Stimulated activated CD8-positive, alpha-beta memory T cell treated with anti-CD3 and anti-CD28 coated beads, Interleukin-15, amount 100 ng/mL, for 48 hours (primary cell): ENCODE data around the gene KRT74.

Source experiments
- DNase-seq, 2 donors: peaks; one replicate each; pipeline ENCODE4 v3.0.0-alpha.2; 2020; ENCODE audit warnings: low read depth in 2 of 2

The KRT74 gene

DNA sequence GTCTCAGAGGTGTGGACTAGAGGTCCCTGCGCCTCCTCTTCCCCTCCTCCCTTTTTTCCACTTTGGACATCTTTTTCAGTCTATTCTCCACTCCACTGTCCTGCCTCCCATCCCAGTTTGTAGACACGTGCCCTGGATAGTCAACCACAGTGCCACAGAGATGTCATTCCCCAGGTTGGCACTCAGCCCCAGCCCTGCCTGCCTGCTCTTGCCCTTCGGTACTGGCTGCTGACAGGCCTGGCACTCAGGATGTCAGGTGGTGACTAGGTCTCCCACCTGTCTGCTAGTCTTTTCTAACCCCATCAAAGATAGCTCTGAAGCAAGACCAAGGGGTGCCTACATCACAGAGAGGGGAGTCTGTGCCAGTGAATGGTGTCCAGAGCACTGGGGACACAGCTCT, 36.5 kb downstream of the KRT74 start:
- DNase-seq = no peak

DNA sequence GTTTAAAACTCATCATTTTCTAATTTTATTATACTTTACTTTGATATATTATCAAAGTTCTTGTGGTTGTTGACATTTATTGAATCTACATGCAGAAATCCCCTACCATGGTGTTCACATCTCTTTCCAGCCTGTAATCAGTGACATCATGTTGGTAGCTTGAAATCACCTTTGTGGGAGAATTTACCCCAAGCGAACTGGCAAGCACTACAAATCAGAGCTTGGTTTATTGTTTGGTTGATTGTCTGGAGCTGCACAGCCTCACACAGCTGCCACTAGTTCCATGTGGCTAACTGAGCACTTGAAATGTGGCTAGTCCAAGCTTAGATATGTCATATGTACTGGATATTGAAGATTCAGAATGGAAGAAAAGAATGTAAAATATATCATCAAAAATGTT, 38.1 kb downstream of the KRT74 start:
- no peak for DNase-seq

DNA sequence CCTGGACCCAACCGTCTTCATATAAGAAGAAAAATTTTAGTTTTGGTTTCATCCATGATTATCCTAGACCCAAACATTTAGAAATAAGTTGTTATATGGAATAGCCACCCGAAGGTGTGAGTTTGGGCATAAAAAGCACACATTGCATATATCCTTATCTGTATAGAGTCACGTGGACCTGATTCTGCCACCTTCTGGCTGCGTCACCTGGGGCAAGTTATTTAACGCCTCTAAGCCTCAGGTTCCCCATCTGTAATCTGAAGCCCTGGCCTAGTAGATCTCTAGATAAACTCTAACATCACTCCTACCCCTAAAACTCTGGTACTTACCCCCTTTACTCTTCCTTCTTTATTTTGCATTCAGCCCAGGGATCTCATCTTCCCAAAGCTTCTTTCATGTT, 39.2 kb downstream of the KRT74 start:
- DNase-seq = no peak

DNA sequence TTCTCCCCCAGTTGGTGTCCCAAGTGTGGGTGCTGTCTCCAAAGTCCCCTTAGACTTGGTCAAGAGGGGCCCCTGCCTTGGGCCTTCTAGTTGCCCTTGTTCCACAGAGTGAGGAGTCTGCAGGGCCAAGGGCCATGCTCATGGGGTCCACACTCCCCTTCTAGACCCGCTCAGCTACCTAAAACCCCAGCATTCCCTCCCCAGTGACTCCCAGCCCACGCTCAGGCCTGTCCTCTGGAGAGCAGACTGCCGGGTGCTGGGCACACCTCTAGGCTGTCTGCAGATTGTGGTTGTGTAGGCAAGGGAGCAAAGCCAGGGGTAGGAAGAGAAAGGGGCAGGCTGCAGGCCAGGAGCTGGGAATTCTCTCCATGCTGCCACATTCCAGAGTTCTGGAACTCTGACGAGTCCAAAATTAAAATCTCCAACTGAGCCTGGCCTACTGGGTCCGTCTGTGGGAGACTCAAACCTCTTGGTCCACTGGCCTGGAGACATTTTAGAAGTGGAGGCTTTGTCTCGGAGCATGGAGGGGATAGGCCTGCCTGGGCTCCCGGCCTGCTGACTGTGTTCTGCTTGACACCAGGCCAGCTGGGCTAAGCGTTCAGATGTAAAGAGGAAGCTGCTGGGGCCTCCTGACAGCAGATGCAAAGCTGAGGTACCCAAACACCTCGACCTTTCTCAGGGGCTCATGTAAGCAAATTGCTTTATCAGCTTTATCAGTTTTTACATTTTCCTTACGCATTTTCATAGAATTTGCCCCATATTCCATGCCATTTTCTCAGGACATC, 39.8 kb downstream of the KRT74 start:
- no peak for DNase-seq

DNA sequence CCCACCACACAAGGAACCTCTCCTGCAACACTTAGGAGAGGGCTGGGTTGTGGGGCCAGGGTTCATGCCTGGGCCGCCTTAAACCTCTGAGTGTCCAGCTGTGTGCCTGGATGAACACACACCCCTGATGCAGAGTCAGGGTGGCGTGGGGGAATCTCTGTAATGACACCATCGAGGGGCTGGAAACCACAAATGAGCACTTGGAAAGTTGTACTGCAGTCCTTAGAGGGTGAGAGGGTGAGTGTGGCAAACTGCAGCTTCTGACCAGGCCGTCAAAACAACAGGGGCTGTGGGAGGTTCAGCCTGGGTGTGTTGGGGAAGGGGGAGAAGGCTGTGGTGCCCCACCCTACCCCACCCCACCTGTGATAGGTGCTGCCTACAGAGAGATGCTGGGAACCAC, 41.0 kb downstream of the KRT74 start:
- DNase-seq = no peak

DNA sequence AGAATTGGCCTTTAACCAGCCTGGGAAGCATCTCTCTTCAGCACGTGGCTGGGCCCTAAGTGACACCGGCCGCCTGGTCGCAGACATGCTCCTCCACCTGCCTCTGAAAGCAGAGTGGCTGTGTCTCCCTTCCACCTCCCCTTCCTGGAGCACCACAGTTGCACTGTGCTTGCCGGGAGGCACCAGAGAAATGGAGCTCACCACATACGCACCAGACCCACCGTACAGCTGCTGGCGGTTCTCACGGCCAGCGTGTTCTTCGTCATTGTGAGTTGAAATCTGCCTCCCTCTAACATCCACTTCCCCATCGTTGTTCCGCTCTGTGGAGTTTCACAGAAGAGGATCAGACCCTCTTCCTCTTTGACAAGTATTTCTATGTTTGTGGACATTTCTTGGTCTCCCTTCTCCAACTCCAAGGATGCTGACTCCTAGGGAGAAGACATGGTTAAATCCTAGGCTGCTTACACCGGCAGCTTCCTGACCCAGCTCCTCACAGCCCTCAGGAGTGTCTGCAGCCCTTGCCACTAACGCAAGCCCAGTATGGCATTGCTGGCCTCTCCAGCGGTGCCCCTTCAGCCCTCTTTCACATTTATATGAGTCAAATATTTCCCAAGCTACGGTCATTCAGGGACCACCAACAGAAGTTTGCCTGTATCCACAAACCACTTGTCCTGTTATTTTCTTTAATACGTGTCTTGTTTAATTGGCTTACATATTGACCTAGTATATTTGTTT, 41.9 kb downstream of the KRT74 start:
- no peak for DNase-seq

DNA sequence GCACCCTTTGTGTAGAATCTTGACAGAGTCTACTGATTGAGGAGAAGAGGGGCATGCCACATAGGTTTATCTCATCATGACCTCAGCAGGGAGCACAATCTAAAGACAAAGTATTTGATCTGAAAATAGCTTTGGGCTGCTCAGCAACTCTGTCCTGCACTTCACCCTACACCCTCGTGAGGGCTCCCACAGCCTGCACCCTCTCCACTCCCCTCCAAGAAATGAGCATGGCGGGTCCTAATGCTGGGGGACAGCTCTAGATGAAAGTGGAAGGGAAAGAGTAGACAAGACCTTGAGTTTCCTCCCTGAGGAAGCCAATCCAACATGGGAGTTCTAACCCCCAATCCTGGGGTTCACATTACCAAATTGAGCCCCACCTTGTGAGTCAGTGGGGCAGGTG, 42.7 kb downstream of the KRT74 start:
- DNase-seq = no peak

DNA sequence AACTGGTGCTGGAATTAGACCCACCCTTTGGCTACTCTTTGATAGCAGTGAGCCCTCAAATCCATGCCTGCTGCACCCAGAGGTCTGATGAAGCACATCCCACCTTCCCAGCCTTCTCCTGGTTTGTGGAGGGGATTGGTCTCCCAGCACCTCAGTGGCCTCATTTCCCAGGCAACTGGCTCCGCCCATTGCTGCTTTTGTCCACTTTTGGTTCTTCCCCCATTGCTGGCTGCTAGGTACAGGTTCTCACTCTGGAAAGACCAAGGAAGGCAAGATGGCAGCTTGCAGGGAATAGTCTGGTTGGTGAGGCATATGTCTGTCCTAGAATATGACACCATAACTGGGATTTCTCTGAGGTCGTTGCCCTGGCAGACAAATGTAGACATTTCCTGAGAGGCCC, 43.3 kb downstream of the KRT74 start:
- DNase-seq = no peak

DNA sequence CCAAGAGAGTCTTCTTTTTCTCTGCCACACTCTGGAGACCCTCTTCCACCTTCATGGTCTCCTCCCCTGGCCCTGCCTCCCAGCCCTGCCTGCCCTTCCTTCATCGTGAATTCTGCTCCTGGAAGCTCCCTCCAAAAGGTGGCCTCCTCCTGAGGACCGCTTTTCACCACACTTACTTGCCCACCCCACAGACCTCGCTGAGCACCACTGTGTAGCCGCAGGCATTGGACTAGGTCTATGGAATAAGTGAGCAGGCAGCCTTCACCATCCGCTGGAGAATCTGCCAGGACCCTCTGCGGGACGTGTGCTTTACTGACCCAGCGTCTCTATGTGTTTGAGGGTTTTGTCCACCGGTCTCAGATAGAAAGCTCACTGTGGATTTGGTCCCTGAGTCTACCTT, 43.8 kb downstream of the KRT74 start:
- DNase-seq = no peak

DNA sequence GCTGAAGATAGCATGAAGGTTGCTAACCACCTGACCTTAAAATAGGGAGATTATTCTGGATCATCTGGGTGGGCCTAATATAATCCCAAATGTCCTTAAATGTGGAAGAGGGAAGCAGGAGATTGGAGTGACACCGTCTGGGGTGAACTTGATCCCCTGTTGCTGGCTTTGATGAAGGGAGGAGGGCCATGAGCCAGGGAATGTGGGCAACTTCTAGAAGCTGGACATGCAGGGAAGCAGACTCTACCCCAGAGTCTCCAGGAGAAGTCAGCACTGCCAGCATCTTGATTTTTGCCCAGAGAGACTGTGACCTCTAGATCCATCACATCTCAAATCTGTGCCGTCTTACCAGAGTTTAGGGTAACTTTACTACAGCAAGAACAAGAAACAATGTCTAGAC, 44.2 kb downstream of the KRT74 start:
- DNase-seq = no peak

DNA sequence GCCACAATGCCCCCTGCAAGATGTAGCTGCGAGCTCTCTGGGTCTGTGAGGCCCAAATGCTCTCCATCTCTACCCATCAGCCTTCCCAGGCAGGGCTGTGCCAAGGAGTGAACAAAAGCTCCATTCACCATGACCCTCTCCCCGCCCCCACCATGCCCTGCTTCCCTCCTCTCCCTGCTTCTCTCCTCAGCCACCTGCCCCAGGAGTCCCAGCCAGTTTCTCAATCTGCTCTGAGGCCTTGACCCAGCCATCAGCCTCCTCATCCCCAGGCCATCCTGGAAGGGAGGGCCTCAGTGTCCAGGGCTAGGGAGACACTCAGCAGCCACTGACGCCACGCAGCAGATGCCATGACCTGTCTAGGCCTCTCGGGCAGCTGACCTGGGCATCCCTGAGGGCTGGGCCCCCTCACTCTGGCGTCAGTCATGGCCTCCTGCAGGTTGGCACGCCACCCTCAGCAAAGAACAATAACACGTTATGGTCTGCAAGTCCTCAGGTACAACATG, 45.0 kb downstream of the KRT74 start:
- no peak for DNase-seq

DNA sequence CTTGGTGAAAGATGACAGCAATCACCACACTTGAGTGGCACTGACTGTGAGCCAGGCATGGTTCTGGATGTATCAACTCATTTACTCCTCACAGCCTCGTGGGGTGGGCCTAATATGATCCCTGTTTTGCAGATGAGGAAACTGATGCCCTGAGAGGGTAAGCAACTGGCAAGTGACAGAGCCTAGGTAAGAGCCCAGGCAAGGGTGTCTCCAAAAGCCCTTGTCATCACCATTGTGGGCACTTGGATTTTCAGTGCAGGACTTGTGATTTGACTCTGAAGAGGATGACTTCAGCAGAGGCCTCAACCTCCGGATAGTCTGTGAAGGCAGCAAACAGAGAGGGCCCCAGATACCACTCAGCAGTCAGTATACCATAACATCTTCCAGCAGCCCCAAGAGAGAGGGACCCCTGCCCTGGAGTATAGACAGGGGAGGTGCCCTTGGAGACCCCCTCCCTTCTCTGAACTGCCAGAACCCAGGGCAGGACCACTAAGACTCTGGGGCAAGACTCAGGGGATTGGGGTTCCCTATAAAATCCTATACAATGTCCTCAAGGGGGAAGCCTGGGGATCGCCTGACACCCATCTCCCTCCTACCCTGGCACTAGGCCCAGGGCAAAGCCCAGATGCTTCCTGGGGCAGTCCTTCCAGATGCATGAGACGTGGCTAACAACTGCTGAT, 46.4 kb downstream of the KRT74 start:
- no peak for DNase-seq

DNA sequence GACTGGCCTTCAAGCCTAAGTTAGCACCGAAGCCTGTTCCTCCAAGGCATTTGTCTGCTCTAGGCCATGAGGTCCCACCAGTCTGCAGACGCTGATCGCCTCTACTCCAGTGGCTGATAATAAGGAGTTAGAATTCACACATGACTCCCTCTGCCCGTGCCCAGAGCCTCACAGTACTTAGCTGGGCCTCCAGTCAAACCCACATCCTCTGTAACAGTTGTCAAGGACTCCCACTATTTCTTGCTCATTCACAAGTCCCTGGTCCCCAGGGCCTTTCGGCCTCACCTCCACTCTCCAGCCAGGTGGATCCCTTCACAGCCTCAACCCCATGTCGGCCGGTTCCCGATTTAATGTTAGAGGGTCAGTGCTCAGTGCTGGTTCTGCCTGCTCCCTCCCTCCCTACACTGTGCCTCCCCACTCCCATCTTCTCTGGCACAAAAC, 47.1 kb downstream of the KRT74 start:
- no peak for DNase-seq

DNA sequence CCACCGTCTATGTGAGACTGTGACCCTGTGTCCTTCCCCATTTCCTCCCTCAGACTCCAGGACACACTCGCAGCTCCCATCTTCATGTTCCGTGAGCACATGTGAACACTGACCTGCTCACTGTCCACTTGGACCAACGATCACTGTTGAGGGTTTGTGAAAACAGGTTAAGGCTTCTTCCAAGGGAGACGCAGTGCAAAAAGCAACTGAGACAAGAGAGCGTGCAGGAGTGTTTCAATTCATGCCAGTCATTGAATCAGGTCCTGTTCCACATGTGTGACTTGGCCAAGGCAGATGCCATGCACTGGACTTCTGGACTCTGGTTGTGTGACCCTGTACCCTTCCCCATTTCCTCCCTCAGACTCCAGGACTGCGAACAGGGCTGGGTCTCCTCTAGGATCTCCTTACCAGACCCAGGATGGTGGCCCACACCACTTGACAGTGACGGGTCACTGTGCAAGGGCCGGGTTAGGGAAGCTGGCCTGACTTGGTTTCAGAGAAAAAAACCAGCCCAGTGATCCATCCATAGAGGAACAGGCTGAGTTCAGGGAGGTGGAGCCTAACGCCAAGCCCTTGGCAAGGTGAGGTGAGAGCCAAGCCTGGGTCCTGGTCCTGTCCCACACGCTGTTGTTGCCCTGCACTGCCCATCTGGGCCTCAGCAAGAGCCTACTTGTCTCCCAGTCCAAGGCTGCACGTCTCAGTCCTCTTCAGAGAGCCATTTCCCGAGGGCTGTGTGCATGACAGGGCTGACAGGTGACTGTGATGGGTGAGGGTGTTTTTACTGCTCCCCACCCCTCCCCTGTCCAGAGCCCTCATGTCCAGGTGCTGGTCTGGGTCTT, 47.8 kb downstream of the KRT74 start:
- no peak for DNase-seq

DNA sequence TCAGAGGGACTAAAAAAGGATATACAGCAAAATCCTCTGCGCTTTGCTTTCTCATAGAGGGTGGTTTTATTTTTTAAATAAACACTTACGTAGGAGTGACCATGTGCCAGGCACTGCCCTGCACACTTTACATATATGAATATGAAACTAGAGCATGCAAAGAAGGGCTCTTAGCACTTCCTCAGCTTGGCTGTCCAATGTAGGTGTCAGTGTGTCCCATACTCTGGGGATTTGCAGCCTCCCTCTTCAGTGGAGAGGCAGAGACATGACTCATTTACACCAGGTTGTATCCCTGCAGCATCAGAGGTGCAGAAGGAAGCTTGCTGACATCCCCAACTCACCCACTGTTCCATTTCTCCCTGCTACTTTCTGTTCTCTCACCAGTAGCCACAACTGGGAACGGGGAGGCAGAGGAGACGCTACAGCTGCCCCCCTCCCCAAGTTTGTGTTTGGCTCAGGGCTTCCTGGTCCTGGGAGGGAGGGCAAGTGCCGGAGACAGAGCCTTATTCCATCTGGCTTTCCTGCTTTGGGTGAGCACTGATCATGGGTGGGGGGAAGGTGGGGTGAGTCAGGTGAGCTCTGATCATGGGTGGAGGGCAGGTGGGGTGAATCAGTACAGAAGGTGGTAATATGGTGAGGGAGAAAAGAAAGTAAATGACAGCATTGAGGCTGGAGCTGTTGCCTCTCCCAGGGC, 48.6 kb downstream of the KRT74 start:
- no peak for DNase-seq

DNA sequence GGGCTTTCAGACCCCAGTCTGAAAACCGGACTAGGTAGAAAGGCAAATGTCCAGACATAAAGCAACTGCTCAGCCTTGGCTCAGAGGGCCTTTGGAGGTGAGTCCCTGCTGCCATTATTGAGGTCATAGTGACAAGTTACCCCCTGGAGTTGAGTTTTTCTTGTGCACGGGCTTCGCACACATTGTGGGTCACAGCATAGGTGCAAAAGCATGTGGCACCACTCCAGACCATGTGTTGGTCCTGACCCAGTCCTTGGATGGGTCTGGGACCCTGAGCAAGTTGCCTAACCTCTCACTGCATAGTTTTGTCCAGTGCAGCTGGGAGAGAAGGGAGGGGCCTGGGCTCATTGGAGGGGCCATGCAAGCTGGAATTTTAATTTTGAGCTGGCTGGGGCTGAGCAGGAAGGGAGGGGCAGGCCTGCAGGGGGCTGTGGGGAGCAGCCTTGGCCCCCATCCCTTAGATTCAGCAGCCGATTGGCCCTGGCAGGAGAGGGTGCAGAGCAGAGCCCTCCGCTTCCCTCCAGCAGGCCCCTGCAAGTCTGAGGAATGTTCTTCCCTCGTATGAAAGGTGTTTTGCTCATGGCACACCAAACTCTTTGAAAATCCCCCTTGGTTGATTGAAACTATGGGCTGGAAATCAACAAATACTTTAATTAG, 49.3 kb downstream of the KRT74 start:
- DNase-seq = no peak

DNA sequence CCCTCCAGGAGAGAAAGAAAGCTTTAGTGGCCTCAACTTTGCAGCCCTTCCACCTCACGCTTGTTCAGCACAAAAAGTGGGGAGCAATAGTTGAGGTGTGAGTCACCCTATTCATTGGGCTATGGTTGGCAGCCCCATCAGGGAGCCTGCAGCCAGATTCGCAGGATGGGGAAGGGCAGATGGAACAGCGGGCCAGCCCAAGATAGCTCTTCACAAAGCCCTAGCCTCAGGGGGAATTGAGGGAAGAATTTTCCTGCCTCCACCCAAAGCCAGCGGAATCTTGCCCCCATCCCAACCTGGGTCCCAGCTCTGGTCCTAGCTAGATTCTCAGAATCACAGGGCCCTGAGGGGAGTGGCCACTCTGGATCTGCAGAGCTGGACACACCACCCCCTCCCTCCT, 49.8 kb downstream of the KRT74 start:
- DNase-seq = no peak

DNA sequence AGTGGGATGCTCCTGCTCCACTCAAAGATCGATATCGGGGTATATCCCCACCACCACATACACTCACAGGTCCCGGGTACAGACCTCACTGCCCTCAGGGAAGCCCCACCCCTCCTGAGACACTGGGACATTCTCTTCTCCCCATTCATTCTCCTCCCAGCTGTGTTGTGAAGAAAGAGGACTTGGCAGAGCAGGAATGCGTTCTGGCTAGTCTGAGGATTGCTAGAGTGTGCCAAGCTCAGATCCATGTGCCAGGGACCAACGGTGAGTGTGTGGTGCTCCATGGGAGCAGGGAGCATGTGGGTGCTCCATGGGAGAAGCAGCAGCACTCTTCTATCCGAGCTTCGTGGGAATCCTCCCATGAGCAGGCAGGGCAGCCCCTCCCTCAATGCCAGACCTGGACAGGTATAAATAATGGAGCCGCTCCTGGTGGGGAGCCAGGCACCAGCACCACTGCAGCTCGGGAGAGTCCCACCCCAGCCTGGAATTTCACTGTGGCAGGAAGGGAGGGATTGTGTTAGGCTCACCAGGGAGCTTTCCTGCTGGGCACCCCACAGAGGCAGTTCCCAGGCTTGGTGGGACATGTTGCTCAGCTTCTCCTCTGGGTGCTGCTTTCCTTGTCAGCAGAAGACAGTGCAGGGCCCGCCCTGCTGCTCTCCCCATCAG, 51.2 kb downstream of the KRT74 start:
- DNase-seq = no peak

DNA sequence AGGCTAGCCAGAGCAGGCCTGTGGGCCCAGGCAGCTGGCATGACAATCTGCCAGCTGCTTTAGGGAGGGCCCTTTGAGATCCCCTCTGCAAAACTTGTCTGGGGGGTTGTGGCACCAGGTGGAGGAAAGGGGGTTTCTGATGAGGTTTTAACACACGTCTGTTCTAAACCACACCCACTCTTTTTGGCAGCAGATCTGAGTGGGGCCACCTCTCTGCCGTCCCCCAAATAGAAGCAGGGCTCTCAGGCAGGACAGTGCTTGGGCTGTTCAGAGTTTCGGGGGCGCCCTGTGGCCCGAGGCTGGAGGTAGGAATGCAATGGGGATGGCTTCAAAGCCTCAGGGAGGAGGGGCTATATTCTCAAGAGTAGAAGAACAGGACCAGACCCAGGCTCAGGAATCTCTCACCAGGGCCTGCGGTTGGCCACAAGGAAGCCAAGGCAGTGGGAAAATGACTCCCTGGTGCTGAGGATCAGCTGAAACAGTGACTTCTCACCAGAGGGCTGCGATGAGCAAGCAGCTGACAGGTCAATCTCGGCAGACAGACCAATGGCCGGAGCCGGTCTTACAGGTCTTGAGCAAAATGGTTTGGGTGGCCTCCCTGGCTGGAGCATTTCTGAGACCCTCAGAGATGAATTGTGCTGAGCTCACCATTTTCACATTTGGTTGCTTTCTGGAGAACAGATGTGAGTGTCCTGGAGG, 51.9 kb downstream of the KRT74 start:
- DNase-seq = no peak
